Activated naive CD4-positive, alpha-beta T cell treated with anti-CD3 and anti-CD28 coated beads, Interleukin-2, amount 10 ng/mL, durations not matched to agents 7 days and 5 days (primary cell): ENCODE results near the gene LY6G6C.
A peak's percentile ranks its signal among the peaks of the same experiment; 100 is the strongest.

Experiments
- CTCF ChIA-PET: fragments of 350-600 bp; sonication (Branson Sonifier 250); formaldehyde crosslinking; loops from one replicate; lab custom pipeline; 2021; ENCODE audit warnings: antibody characterized with exemption; lab: Charles Lee
- DNase-seq: peaks from one replicate; pipeline ENCODE4 v3.0.0-alpha.2; 2020
- H3K27ac Mint-ChIP-seq: one replicate; pipeline ENCODE4 v1.8.0; 2021; ENCODE audit warnings: mild to moderate bottlenecking, moderate library complexity, mixed read lengths
- H3K27me3 Mint-ChIP-seq: one replicate; pipeline ENCODE4 v1.8.0; 2021; ENCODE audit warnings: mild to moderate bottlenecking, mixed read lengths
- H3K36me3 Mint-ChIP-seq: one replicate; pipeline ENCODE4 v1.8.0; 2021; ENCODE audit warnings: mixed read lengths
- H3K4me1 Mint-ChIP-seq: one replicate; pipeline ENCODE4 v1.8.0; 2021; ENCODE audit warnings: mixed read lengths
- H3K4me3 Mint-ChIP-seq: one replicate; pipeline ENCODE4 v1.8.0; 2021; ENCODE audit warnings: mild to moderate bottlenecking, moderate library complexity, mixed read lengths
- H3K9me3 Mint-ChIP-seq: one replicate; pipeline ENCODE4 v1.8.0; 2021; ENCODE audit warnings: mixed read lengths

The LY6G6C gene

DNA sequence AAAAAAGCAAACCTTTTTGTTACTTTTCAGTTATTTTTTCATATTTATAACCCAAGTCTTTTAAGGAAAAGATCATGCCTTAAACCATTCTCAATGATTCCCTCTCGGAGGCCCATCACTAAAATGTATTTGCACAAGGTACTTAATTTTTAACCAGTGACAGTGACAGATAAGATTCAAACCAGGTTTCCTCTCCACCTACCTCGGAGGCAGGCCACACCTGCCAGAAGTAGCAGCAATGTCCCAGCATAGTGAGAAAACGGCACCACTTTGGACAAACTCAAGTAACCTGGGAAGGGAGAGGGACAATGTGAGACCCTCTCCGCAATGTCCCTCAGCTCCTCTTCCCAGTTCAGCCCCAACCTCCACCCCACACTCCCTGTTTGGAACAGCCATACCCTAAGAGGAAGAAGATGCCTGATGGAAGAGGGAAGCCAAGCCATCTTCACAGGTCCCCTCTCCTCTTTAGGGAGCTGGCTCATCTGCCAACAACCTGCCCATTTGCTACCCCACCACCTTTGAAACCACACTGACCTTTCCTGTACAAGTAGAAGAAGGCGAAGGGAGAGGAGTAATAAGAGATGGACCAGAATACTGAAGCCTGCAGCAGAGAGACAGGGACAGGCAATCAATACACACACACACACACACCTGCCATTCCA, 20.7 kb downstream of the LY6G6C start:
- Mint-ChIP-seq H3K27me3 (no peaks in the 10 kb centered on the region), H3K4me1 (peaks cover 43% of the 10 kb centered on the region), H3K27ac (peak overlapping the region; percentile 22), H3K36me3 (peaks cover 28% of the 10 kb centered on the region), H3K4me3 (peak overlapping the region; percentile 96), H3K9me3 (no peaks in the 10 kb centered on the region)
- DNase-seq = no peak
- CTCF ChIA-PET = no interaction called here

- Mint-ChIP-seq H3K9me3 (no peaks in the 10 kb centered on the region), H3K36me3 (peaks cover 43% of the 10 kb centered on the region), H3K4me3 (no peak overlapping the region), H3K27me3 (no peaks in the 10 kb centered on the region), H3K4me1 (peaks cover 36% of the 10 kb centered on the region), H3K27ac (peak overlapping the region; percentile 17)
- CTCF ChIA-PET = no interaction called here
- no peak for DNase-seq
Observed at GRCh38 chr6:31697555-31697954, 24.0 kb downstream of the LY6G6C start.

DNA sequence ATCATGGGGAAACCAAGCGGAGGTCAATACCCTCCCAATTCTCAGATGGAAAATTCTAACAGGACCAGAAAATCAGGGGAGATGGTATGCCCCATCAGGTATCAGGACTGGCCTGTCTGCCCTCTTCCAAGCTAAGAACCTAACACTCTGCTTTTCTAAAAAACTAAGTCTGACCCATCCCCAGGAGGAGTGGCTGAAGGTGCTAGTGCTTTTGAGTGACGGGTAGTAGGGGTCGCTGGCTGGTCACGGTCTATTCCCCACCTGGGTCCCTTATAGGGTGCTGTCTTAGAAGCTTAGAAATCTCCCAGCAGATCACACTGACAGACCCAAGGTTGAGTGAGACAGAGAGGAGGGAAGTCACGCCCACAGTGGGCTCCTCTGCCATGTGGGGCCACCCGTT, 28.0 kb downstream of the LY6G6C start:
- no peak overlapping the region for H3K27ac Mint-ChIP-seq
- CTCF ChIA-PET = interaction anchor here (0.6 kb wide), 1 partner anchor 76 kb away, joined by 3 read pairs; no protein-coding TSS in a partner anchor

GRCh38 chr6:31692886-31693285, 28.7 kb downstream of the LY6G6C start:
- CTCF ChIA-PET = no interaction called here
- no peaks in the 10 kb centered on the region for H3K27me3 Mint-ChIP-seq
- peaks cover 11% of the 10 kb centered on the region for H3K4me1 Mint-ChIP-seq
- no peak for DNase-seq
- no peak overlapping the region for H3K27ac Mint-ChIP-seq
- H3K9me3 Mint-ChIP-seq = no peaks in the 10 kb centered on the region
- H3K4me3 Mint-ChIP-seq = no peak overlapping the region
- peaks cover 43% of the 10 kb centered on the region for H3K36me3 Mint-ChIP-seq

More for the DNA sequence above, 28.0 kb downstream of the LY6G6C start:
- no peak for DNase-seq
- peaks cover 13% of the 10 kb centered on the region for H3K4me1 Mint-ChIP-seq
- H3K36me3 Mint-ChIP-seq = peaks cover 44% of the 10 kb centered on the region
- no peak overlapping the region for H3K4me3 Mint-ChIP-seq
- H3K9me3 Mint-ChIP-seq = no peaks in the 10 kb centered on the region
- H3K27me3 Mint-ChIP-seq = no peaks in the 10 kb centered on the region

DNA sequence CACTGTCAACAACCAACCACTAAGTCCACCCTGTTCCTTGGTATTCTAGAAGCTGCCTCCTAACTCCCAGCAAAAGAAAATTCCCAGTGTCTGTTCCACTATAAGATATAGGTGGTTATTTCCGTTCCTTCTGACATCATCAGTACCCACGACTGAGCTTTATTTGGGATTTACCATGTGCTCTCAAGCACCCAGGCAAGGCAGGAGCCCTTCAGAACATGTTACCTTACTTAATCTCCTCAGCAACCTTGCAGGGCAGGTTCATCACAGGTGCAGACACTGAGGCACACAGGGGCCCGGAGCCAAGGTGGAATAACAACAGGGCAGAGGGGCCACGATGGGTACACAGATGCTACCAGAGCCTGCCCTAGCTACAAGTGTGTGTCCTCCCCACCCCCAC, 29.2 kb downstream of the LY6G6C start:
- DNase-seq = no peak
- Mint-ChIP-seq H3K36me3 (peaks cover 43% of the 10 kb centered on the region), H3K4me1 (peaks cover 6% of the 10 kb centered on the region), H3K9me3 (no peaks in the 10 kb centered on the region), H3K27me3 (no peaks in the 10 kb centered on the region), H3K4me3 (no peak overlapping the region), H3K27ac (no peak overlapping the region)
- CTCF ChIA-PET = no interaction called here

GRCh38 chr6:31691564-31692108, 29.9 kb downstream of the LY6G6C start:
- Mint-ChIP-seq H3K4me1 (peaks cover 4% of the 10 kb centered on the region), H3K9me3 (no peaks in the 10 kb centered on the region), H3K36me3 (peaks cover 41% of the 10 kb centered on the region), H3K4me3 (no peak overlapping the region), H3K27me3 (no peaks in the 10 kb centered on the region), H3K27ac (no peak overlapping the region)
- no peak for DNase-seq
- CTCF ChIA-PET = interaction anchor here (1.7 kb wide), 1 partner anchor 12 kb away, joined by 3 read pairs; no protein-coding TSS in a partner anchor

DNA sequence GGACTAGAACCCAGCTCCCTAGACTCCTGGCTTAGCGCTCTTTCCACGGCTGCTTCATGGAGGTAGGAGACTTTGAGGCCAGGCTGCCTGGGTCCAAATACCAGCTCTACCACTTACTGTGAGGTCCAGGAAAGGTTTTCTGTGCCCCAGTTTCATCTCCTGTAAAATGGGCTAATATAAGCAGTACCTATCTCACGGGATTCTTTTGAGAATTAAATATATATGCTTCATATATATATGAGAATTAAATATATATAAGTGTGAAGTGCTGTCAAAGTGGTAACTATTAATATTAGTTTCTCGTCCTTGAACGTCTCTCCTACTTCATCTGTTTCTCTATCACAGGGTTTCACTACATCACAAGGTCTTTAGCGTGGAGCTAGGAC, 30.5 kb downstream of the LY6G6C start:
- Mint-ChIP-seq H3K27me3 (no peaks in the 10 kb centered on the region), H3K9me3 (no peaks in the 10 kb centered on the region), H3K36me3 (peaks cover 43% of the 10 kb centered on the region), H3K4me3 (no peak overlapping the region), H3K27ac (no peak overlapping the region), H3K4me1 (peaks cover 4% of the 10 kb centered on the region)
- CTCF ChIA-PET = interaction anchor here (1.0 to 2.2 kb wide), 3 partner anchors 11 to 79 kb away, joined by 3 to 8 read pairs (median 3); no protein-coding TSS in a partner anchor
- DNase-seq = no peak

DNA sequence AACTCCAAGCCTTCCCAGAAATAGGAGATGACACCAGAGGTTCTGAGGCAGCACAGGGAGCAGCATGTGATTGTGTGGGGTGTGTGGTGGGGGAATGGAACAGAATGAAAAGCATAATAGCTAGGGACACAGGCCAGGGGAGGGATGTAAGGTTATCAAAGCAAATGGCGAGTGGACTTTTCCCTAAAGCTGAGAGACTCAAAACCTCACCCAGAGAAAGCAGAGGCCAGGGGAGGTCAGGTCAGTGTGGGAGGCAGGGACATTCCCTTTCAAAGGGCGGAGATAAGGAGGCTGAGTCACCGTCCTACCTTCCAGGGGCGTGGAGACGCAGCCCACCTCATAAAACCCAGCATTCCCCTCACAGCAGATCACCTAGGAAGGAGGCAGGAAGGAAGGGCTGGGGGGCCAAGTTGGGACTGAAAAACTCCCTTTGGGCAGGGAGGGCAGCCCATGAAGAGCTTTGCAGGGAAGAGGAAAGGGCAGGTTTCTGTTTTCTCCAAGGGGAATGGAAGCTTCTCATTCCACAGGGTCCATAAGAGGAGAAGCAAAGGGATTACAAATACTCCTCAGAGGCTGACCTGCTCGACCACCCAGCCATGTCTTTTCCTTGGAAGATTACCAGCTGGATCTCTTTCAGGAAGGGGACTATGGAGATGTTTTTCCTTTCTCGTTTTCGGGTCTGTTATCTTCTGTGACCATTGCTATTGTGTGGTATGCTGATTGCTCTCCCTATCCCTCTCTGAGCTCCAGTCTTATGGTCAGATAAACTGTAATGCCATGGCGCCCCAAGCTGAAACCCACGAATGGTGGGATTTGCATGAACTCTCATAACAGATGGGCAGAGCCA, 31.1 kb downstream of the LY6G6C start:
- peaks cover 48% of the 10 kb centered on the region for H3K36me3 Mint-ChIP-seq
- no peaks in the 10 kb centered on the region for H3K27me3 Mint-ChIP-seq
- DNase-seq = no peak
- no peak overlapping the region for H3K4me3 Mint-ChIP-seq
- no peaks in the 10 kb centered on the region for H3K9me3 Mint-ChIP-seq
- H3K4me1 Mint-ChIP-seq = peaks cover 4% of the 10 kb centered on the region
- no peak overlapping the region for H3K27ac Mint-ChIP-seq
- CTCF ChIA-PET = interaction anchor here (1.0 to 2.2 kb wide), 3 partner anchors 10 to 80 kb away, joined by 3 to 8 read pairs (median 3); no protein-coding TSS in a partner anchor

DNA sequence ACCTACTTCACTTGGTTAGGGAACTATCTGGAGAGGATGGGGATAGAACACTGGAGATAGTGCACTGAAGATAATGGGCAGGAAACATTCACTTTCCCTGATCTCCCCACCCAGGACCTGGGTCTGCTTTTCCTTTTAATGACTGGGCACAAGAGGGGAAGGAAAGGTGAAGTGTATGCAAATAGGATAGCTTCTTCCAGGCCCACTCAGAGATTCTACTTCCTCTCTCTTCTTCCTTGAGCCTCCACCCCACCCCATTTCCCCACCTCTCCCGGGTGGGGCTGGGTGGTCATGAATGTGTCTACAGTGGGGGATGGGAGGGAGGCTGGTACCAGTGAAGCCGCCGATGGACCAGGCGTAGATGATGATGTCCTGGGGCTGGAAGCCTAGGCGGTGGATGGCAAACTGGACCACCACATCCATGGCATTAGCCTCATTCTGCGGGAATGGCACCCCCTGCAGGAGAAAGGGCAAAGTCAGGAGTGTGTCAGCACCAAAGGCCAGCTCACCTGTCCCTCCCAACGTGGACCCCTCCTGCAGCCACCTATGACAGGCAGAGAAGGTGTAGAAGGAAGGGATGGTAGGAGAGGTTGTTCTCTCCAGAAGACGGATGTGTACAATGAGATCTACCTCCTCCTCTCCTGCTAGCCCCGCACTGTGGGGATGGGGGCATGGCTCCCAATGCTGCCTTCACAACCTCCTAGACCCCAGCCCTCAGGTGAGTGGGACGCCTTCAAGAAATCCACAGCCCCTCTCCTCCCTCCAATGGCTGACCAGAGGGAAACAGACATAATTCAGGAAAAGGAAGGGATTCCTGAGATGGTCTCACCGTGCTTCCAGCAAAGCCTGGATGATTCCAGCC, 32.1 kb downstream of the LY6G6C start:
- peak; percentile 33 for DNase-seq
- CTCF ChIA-PET = interaction anchor here (0.9 to 2.2 kb wide), 2 partner anchors 81 to 199 kb away, joined by 4 to 8 read pairs; no protein-coding TSS in a partner anchor
- Mint-ChIP-seq H3K4me3 (no peak overlapping the region), H3K27ac (no peak overlapping the region), H3K4me1 (peaks cover 4% of the 10 kb centered on the region), H3K36me3 (peaks cover 47% of the 10 kb centered on the region), H3K9me3 (no peaks in the 10 kb centered on the region), H3K27me3 (no peaks in the 10 kb centered on the region)

- DNase-seq = no peak
- peaks cover 7% of the 10 kb centered on the region for H3K4me1 Mint-ChIP-seq
- no peaks in the 10 kb centered on the region for H3K27me3 Mint-ChIP-seq
- no peak overlapping the region for H3K4me3 Mint-ChIP-seq
- peaks cover 45% of the 10 kb centered on the region for H3K36me3 Mint-ChIP-seq
- H3K9me3 Mint-ChIP-seq = no peaks in the 10 kb centered on the region
- no peak overlapping the region for H3K27ac Mint-ChIP-seq
- CTCF ChIA-PET = interaction anchor here (0.9 kb wide), 1 partner anchor 103 kb away, joined by 3 read pairs; no protein-coding TSS in a partner anchor
Observed at GRCh38 chr6:31687860-31688693, 33.5 kb downstream of the LY6G6C start.

GRCh38 chr6:31687321-31687720, 34.2 kb downstream of the LY6G6C start:
- Mint-ChIP-seq H3K4me3 (no peak overlapping the region), H3K4me1 (peaks cover 7% of the 10 kb centered on the region), H3K27ac (no peak overlapping the region), H3K9me3 (no peaks in the 10 kb centered on the region), H3K36me3 (peaks cover 41% of the 10 kb centered on the region), H3K27me3 (no peaks in the 10 kb centered on the region)
- CTCF ChIA-PET = interaction anchor here (0.9 kb wide), 1 partner anchor 104 kb away, joined by 3 read pairs; no protein-coding TSS in a partner anchor
- no peak for DNase-seq

GRCh38 chr6:31686483-31686882, 35.1 kb downstream of the LY6G6C start:
- Mint-ChIP-seq H3K9me3 (no peaks in the 10 kb centered on the region), H3K27ac (no peak overlapping the region), H3K27me3 (peaks cover 2% of the 10 kb centered on the region), H3K4me3 (no peak overlapping the region), H3K36me3 (peaks cover 41% of the 10 kb centered on the region), H3K4me1 (peaks cover 11% of the 10 kb centered on the region)
- CTCF ChIA-PET = no interaction called here
- DNase-seq = no peak

DNA sequence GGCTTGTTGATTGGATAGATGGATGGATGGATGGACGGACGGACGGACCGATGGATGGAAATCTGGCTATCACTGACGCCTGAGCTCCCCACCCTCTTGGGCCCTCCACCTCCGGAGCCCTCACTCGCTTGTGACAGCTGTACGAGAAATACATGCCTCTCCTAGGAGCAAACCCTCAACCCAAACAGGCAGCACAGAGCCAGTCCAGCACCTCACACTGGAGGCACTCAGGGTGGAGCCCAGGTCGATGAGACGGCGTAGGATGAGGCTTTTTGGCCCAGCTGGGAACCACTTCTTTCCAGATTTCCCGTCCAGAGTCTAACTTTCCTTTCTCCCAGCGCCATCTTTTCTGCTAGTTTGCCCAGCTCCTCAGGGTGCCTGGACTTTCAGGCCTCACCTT, 38.0 kb downstream of the LY6G6C start:
- Mint-ChIP-seq H3K4me1 (peaks cover 31% of the 10 kb centered on the region), H3K27ac (no peak overlapping the region), H3K4me3 (no peak overlapping the region), H3K9me3 (no peaks in the 10 kb centered on the region), H3K27me3 (peaks cover 11% of the 10 kb centered on the region), H3K36me3 (peaks cover 24% of the 10 kb centered on the region)
- CTCF ChIA-PET = interaction anchor here (1.1 to 1.5 kb wide), 2 partner anchors 147 to 179 kb away, joined by 3 to 5 read pairs; partner anchors contain the start of gene NEU1
- no peak for DNase-seq
